ELF-1 (cell line): ENCODE data around the gene ZNF860.

Experiments used
- DNase-seq: peaks from one replicate; pipeline ENCODE4 v3.0.0-alpha.2; 2016; ENCODE audit warnings: low read depth, low spot score

The ZNF860 gene

DNA sequence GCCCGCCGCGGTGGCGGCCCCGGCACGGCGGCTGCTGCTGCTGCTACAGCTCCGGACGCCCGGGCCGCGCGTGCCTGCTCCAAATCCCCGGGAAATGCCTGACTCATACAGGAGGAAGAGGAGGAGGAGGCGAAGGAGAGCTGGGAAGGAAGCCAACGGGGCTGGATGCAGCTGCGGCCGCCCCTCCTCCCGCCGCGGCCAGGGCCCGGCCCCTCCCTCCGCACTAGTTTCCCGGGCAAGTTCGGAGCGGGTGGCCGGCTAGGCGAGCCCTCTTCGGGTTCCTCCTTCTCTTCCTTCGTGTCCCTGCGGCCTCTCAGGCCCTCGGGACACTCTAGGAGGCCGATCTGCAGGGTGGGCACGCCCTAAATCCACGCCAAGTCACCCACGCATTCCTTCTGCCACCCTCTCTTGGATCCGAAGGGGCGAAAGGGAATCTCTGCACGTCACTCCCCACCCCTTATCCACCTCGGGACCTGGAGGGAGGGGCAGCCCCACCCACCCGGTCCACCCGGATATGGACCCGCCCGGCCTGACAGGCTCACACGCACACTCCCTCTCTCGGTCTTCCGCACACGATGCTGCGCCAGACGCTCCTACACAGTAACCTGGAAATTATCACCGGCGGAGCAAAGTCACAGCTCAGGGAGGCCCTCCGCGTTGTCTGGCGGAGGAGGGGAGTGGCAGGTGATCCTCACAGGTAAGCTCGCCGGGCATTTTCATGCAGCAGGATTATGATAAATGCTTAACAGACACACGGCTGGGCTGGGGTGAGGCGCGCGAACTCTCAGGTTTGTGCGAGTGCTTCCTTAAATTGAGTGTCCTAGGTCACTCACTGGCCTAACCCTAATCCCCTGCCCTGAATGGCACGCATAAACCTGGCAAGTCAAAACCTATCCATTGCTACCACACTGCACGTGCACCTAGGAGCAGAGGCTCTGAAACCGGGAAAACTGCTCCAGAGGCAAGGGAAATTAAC lies at the start of gene ZNF860, which contains the start of gene OSBPL10:
ZNF860 (plus strand) TSS at position 545 of the 976 bp plus-strand sequence. CDS start 7,330 bp downstream, outside the sequence.
OSBPL10 (minus strand) TSS at position 57 of the 976 bp plus-strand sequence. CDS start 83 bp downstream, outside the sequence.
- DNase-seq, result peak; percentile 89

- DNase-seq, result no peak
These were observed 48.6 kb upstream of the ZNF860 start for GRCh38 chr3:31932990-31933389.

- DNase-seq, result no peak
These were observed 47.5 kb upstream of the ZNF860 start for GRCh38 chr3:31934018-31934417.

GRCh38 chr3:31934866-31935265 lies 46.7 kb upstream of the ZNF860 start:
- peak; percentile 40 for DNase-seq

- no peak for DNase-seq
These were observed 45.0 kb upstream of the ZNF860 start for GRCh38 chr3:31936420-31937060.

DNA sequence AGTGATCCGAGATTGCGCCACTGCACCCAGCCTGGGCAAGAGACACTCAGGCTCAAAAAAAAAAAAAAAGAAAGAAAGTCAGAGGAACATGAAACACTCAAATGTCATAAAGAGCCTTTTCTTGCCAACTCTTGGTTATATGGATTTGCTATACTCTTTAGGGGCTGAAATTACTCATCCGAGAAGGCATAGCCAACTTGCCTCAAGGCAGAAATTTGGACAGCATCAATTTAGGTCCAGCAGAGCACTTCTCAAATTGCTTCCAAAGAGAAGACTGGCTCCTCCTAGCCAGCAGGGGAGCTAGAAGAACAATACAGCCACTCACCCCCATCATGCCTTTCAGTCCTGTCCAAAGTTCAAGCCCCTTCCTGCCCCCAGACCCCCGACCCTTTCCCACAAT lies 44.3 kb upstream of the ZNF860 start:
- no peak for DNase-seq

GRCh38 chr3:31942446-31942845 lies 39.1 kb upstream of the ZNF860 start:
- no peak for DNase-seq

DNA sequence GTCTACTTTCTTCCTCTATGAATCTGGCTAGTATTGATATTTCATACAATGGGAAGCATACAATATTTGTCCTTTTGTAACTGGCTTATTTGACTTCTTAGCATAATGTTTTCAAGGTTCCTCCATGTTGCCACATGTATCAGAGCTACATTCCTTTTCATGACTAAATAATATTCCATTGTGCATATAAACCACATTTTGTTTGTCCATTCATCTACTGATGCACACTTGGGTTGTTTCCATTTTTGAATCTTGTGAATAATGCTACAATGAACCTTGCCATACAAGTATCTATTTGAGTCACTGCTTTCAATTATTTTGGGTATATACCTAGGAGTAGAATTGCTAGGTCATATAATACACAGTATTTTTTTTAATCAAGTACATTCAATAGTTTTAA lies 38.5 kb upstream of the ZNF860 start:
- DNase-seq, result no peak

- no peak for DNase-seq
These were observed 35.9 kb upstream of the ZNF860 start for GRCh38 chr3:31945738-31946052.

GRCh38 chr3:31946484-31947081 lies 35.0 kb upstream of the ZNF860 start:
- DNase-seq, result no peak

GRCh38 chr3:31947162-31947561 lies 34.4 kb upstream of the ZNF860 start:
- no peak for DNase-seq

- peak; percentile 44 for DNase-seq
These were observed 33.9 kb upstream of the ZNF860 start for GRCh38 chr3:31947671-31948091.

DNA sequence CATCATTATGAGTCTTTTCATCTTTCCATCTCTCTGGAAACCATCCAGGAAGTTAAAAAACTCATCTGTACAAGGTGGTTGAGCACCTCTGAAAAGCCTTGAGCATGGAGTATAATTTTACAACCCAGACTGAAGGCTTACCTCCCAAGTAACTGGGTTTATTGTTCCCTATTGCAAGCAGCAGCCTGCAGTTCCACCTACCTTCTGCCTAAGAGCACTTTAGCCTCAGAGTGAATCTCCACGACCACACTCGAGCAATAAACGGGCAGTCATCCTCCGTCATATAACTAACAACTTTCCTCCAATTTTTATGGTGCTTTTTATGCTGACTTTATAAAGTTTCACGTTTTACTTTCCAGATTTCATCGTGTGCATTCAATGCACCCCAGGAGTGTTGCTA lies 33.3 kb upstream of the ZNF860 start:
- DNase-seq, result no peak

GRCh38 chr3:31952205-31952604 lies 29.3 kb upstream of the ZNF860 start:
- no peak for DNase-seq

DNA sequence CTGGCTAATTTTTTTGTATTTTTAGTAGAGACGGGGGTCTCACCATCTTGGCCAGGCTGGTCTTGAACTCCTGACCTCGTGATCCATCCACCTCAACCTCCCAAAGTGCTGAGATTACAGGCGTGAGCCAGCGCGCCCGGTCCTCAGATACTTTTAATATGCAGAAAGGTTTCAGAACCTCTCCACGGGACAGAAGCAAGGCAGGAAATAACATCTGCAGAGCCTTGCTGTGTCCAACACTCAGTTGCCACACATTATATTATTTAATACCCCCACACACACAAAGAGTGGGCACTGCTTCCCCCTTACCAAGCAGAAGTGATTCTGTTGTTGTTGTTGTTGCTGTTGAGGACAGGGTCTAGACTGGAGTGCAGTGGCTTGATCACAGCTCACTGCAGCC lies 28.5 kb upstream of the ZNF860 start:
- DNase-seq, result no peak

- DNase-seq, result no peak
These were observed 27.9 kb upstream of the ZNF860 start for GRCh38 chr3:31953636-31954035.

- no peak for DNase-seq
These were observed 26.0 kb upstream of the ZNF860 start for GRCh38 chr3:31955581-31955980.

DNA sequence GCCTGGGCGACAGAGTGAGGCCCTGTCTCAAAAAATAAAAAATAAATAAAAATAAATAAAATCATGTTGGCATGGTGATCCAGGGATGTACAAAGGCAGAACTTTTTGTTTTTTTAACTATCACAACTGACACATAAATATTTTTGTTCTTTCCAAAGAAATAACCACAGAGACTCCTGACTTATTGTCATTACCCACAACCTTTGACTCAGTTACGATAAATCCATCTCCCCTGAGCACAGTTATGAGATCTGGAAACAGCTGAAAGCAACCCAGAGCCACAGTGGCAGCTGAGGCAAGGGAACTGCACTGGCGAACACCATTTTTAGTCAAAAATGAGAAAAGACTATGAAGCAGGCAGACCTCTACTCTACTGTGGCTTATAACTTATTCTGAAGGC lies 24.4 kb upstream of the ZNF860 start:
- DNase-seq, result no peak

DNA sequence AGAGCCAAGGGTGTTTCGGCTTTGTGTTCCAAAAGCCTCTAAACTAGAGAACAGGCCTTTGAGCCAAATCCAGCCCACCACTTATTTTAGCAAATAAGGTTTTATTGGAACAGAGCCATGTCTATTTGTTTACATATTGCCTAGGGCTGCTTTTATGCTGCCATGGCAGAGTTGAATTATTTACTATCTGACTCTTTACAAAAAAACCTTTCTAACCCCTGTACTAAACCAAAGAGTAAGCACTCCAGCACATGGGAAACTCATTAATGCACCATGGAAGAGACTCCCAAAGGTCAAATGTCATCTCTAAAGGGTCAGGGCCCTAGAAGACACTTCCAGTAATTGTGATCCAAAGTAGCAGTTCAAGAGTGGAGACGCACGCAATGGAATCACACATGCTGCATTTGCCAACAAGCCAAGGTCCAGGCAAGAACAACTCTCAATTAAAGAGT lies 22.8 kb upstream of the ZNF860 start:
- no peak for DNase-seq

- no peak for DNase-seq
These were observed 22.3 kb upstream of the ZNF860 start for GRCh38 chr3:31959251-31959650.

DNA sequence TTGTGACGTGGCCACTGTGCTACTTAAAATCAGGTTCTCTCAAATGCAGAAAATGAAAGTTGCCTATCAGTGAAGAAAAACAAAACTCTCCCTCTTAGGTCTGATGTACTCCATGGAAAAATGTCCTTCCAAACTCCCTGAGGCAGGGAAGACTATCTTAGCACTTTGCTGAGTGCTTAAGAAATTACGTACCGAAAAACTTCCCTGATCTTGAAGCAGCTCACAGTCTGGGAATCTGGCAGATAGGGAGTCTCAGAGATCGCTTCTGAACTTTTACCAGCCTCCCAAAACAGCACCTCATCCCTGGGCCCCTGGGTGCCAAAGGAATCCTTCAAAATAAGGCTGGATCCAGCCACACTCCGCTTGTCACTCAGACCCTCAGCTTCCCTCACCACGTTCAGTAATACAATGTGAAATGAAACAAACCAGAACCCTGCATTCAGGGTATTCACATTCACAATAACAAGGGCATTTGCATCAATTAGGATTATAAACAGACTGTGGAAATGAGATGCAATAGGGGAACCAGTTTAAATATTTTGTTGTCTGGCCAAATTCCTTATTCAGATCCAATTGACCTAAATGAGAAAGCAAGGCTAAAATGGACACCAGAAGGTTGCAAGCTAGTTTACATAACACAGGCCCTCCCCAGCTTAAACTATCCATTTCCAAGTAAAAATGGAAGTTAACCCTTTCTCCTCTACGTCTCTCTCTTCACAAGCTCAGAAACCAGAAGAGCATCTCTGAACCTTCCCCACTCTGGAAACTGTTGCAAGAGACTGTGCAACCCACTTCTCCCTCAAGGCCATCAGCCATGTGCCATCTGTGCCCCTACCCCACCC lies 21.4 kb upstream of the ZNF860 start:
- DNase-seq, result peak; percentile 45
